22Rv1 (cell line): Measurements from ENCODE around the gene SNED1.

Experiments used
- CTCF ChIP-seq: fragments of 450-650 bp; IDR thresholded peaks from 2 replicates; pipeline ENCODE4 v1.5.1; 2017; ENCODE audit warnings: mild to moderate bottlenecking
- ZFX ChIP-seq: fragments of 450-650 bp; IDR thresholded peaks from 2 replicates; pipeline ENCODE4 v1.6.1; 2017; ENCODE audit warnings: antibody characterized with exemption, borderline replicate concordance

GRCh38 chr2:241107031-241107783 is 108.8 kb downstream of the SNED1 start:
- no peak for TF ChIP-seq CTCF
- no peak for TF ChIP-seq ZFX
